HL-60/S4 treated with phorbol 12-myristate 13-acetate at 8.2 ng/mL for 4 days and 3 days (cell line): ENCODE data around the gene PHYHIPL.

Experiments
- in situ Hi-C: fragments of 300-500 bp; cut with MboI; formaldehyde crosslinking; loops from 2 replicates; pipeline ENCODE4 v1.15.0; 2022; ENCODE audit warnings: low sequenced_read_pairs

The PHYHIPL gene

DNA sequence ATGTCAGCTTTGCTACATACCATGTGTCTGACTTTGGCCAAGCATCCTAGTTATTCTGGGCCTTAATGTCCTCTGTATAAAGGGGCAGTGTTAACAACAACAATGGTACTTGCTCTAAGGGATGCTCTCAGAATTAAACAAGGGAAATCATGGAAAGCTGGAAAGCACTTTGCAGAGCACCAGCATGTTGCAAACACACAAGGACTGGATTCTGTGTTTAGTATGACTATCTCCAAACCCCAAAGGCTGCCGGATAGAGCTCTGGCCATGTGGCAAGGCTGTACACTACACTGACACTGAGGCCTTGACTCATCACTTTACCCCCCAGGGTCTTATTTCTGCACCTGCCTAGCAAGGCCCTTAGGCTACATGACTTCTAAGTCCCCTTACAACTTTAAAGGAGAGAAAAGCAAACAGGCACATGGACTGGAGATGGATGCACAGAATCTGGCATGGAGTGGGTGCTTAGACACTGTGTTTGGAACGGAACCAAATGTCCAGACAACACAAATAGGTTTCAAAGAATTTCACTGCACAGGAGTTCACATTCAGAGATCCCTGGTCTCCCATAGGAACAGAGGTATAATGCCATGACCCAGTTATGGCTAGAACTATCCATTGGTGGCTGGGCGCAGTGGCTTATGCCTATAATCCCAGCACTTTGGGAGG, 111.3 kb downstream of the PHYHIPL start:
- in situ Hi-C loops, result no loop called here

DNA sequence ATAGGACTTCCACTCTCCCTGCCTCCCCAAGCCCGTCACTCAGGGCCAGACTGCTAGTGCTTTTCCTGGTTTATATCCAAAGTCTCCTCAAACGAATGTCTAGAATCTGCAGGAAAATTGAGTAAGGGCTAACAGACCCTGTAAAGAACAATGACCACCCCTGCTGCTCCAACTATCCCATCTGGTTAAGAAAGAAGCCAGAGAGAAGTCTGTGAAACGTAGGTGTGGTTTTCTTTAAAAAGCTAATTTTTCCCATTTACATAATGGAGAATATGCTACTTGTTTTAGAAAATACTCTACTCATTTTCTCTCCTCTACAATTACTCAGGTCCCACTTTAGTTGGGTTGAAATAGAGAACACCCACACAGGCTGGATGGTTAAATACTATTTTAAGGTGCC, 113.4 kb downstream of the PHYHIPL start:
- in situ Hi-C loops, result no loop called here

DNA sequence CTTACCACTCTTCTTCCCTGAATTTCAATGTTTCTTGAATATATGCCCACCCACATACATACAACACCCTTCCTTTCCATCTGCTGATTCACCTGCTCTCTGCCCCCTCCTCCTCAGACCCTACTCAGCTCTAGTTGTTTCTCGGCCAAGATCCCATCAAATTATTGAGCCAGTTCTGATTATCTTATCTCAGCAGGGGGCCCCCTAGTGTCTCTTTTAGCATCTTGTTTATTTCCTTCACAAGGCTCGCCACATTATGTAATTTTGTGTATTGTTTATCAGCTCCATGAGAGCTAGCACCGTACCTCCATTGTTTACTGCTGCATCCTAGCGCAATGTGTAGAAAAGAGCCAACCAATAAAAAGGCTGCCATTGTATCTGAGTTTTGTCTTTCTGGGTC, 114.0 kb downstream of the PHYHIPL start:
- in situ Hi-C loops, result no loop called here
